Tibial nerve (tissue), 4 donors: ENCODE results near the gene TRIM32. TPM values are rescaled to one million over a fixed set of nuclear protein-coding genes. Genes with fewer than 3 reads are reported as not detected.

Source experiments
- DNase-seq, 2 donors: peaks; one replicate each; pipeline ENCODE4 v3.0.0-alpha.2; 2019; ENCODE audit warnings: low spot score in 2 of 2
- H3K27ac ChIP-seq, 4 donors: fragments of 200-600 bp; sonication (generic) in 3 of 4; one replicate each; pipeline ENCODE4 v1.5.1; 2017 to 2019; ENCODE audit warnings: mild to moderate bottlenecking in 1 of 4
- H3K27me3 ChIP-seq, 2 donors: fragments of 200-600 bp; sonication (generic) in 1 of 2; one replicate each; pipeline versions ENCODE4 v1.5.1 to v1.6.0; 2017 to 2019
- H3K36me3 ChIP-seq, 3 donors: fragments of 200-600 bp; sonication (generic); one replicate each; pipeline ENCODE4 v1.5.1; 2018 to 2019
- H3K4me1 ChIP-seq, 4 donors: fragments of 200-600 bp; sonication (generic) in 3 of 4; one replicate each; pipeline ENCODE4 v1.5.1; 2017 to 2019
- H3K4me3 ChIP-seq, 4 donors: fragments of 200-600 bp; sonication (generic) in 3 of 4; one replicate each; pipeline ENCODE4 v1.5.1; 2017 to 2019; ENCODE audit warnings: mild to moderate bottlenecking in 1 of 4, moderate library complexity in 1 of 4
- H3K9me3 ChIP-seq, 4 donors: fragments of 200-600 bp; sonication (generic) in 3 of 4; one replicate each; pipeline ENCODE4 v1.5.1; 2017 to 2019
- CTCF ChIP-seq, 5 experiments: fragments of 200-600 bp in 3 of 5; fragments of 450-650 bp in 2 of 5; sonication (generic) in 3 of 5; IDR thresholded peaks; one replicate each; pipeline ENCODE4 v1.5.1; 2016 to 2019; ENCODE audit warnings: antibody characterized with exemption in 5 of 5, mild to moderate bottlenecking in 3 of 5, moderate library complexity in 2 of 5
- EP300 ChIP-seq, 2 donors: sonication (generic); formaldehyde crosslinking; IDR thresholded peaks; one replicate each; pipeline ENCODE4 v1.6.1; 2017; ENCODE audit warnings: antibody characterized with exemption in 2 of 2, mild to moderate bottlenecking in 1 of 2
- POLR2A ChIP-seq, 2 donors: fragments of 450-650 bp; IDR thresholded peaks; one replicate each; pipeline ENCODE4 v1.6.1; 2017; ENCODE audit warnings: antibody characterized with exemption in 2 of 2, mild to moderate bottlenecking in 2 of 2, moderate library complexity in 2 of 2
- WGBS, 2 donors: methylation state at CpG; one replicate each; pipeline ENCODE4 v1.1.5; 2018; 5-methylcytosine and 5-hydroxymethylcytosine counted together
- total RNA-seq, 4 donors: library from RNA; depleted of rRNA; stranded (reverse); fragments of >200 nt; gene quantifications; one replicate each; pipeline ENCODE4 v1.1.0, GENCODE V29; 2016

TRIM32 gene
- total RNA-seq, 4 donors from 2014 or later = 11.4 to 19.8 (median 15.9) TPM

GRCh38 chr9:116656501-116656971 lies 30.6 kb upstream of the TRIM32 start:
- H3K36me3 ChIP-seq = no peaks in the 10 kb centered on the region
- TF ChIP-seq POLR2A (IDR thresholded peaks at IDR 0.05) (no peak), CTCF (IDR thresholded peaks at IDR 0.05) (no peak), EP300 (IDR thresholded peaks at IDR 0.05) (no peak)
- no peaks in the 10 kb centered on the region for H3K9me3 ChIP-seq
- H3K27ac ChIP-seq = peak overlapping the region in 3 of 4 donors; percentile 50 to 73 (median 56)
- H3K4me1 ChIP-seq = peaks cover 0 to 36% (median 5%) of the 10 kb centered on the region in 4 donors
- no peak for DNase-seq
- 9 to 34% methylated on average over 5 of the region's 5 CpGs for WGBS, 2 donors
- no peak overlapping the region for H3K4me3 ChIP-seq
- H3K27me3 ChIP-seq = no peaks in the 10 kb centered on the region

GRCh38 chr9:116656977-116657376 lies 30.1 kb upstream of the TRIM32 start:
- H3K27me3 ChIP-seq = no peaks in the 10 kb centered on the region
- 32 to 46% methylated on average over 2 of the region's 2 CpGs for whole genome bisulfite sequencing, 2 donors
- peak overlapping the region in 3 of 4 donors; percentile 50 to 73 (median 56) for H3K27ac ChIP-seq
- DNase-seq = no peak
- H3K4me1 ChIP-seq = peaks cover 0 to 38% (median 5%) of the 10 kb centered on the region in 4 donors
- no peaks in the 10 kb centered on the region for H3K9me3 ChIP-seq
- TF ChIP-seq CTCF (IDR thresholded peaks at IDR 0.05) (no peak), POLR2A (IDR thresholded peaks at IDR 0.05) (no peak), EP300 (IDR thresholded peaks at IDR 0.05) (no peak)
- no peak overlapping the region for H3K4me3 ChIP-seq
- H3K36me3 ChIP-seq = no peaks in the 10 kb centered on the region

GRCh38 chr9:116658265-116658664 lies 28.8 kb upstream of the TRIM32 start:
- no peak overlapping the region for H3K4me3 ChIP-seq
- DNase-seq = no peak
- H3K9me3 ChIP-seq = no peaks in the 10 kb centered on the region
- no peaks in the 10 kb centered on the region for H3K36me3 ChIP-seq
- H3K4me1 ChIP-seq = peaks cover 0 to 43% (median 5%) of the 10 kb centered on the region in 4 donors
- no peak overlapping the region for H3K27ac ChIP-seq
- WGBS, 2 donors = 91 to 95% methylated on average over 2 of the region's 2 CpGs
- H3K27me3 ChIP-seq = no peaks in the 10 kb centered on the region
- TF ChIP-seq CTCF (IDR thresholded peaks at IDR 0.05) = no peak
- TF ChIP-seq EP300 (IDR thresholded peaks at IDR 0.05) = no peak
- TF ChIP-seq POLR2A (IDR thresholded peaks at IDR 0.05) = no peak

- H3K36me3 ChIP-seq = no peaks in the 10 kb centered on the region
- H3K4me3 ChIP-seq = no peak overlapping the region
- no peak for DNase-seq
- peaks cover 0 to 56% (median 5%) of the 10 kb centered on the region in 4 donors for H3K4me1 ChIP-seq
- no peaks in the 10 kb centered on the region for H3K9me3 ChIP-seq
- no peak overlapping the region for H3K27ac ChIP-seq
- TF ChIP-seq EP300 (IDR thresholded peaks at IDR 0.05) (peak in 1 of 2 donors; percentile 40), CTCF (IDR thresholded peaks at IDR 0.05) (peak; percentile 54 to 81 (median 66)), POLR2A (IDR thresholded peaks at IDR 0.05) (no peak)
- H3K27me3 ChIP-seq = no peaks in the 10 kb centered on the region
- WGBS, 2 donors = 61 to 64% methylated on average over 7 of the region's 7 CpGs
Measured at GRCh38 chr9:116661037-116661954, 25.8 kb upstream of the TRIM32 start.
